ENCODE results near the gene MIA3.

The MIA3 gene

GRCh38 chr1:222634180-222635013 lies 16.5 kb downstream of the MIA3 start:
- Histone ChIP-seq H3K36me3 (replicated peaks; ENCODE audit: insufficient read depth, low read length) (no peaks in the 10 kb centered on the region), H3K4me3 (ENCODE audit: low read length) (no peak overlapping the region), H4K20me1 (ENCODE audit: insufficient read depth, low read length) (no peaks in the 10 kb centered on the region), H3K4me2 (ENCODE audit: low read depth, low read length) (no peak overlapping the region), H3F3A (ENCODE audit: insufficient read depth, low read length) (no peaks in the 10 kb centered on the region), H3K79me2 (ENCODE audit: low read length) (no peaks in the 10 kb centered on the region), H2AFZ (ENCODE audit: low read length) (no peak overlapping the region), H3K9me2 (replicated peaks; ENCODE audit: insufficient read depth, low read length) (no peaks in the 10 kb centered on the region), H3K4me1 (ENCODE audit: low read length) (no peaks in the 10 kb centered on the region), H3K9me3 (replicated peaks; ENCODE audit: insufficient read depth, low read length) (no peaks in the 10 kb centered on the region), H3K9ac (ENCODE audit: low read length) (no peak overlapping the region), H3K27me3 (replicated peaks; ENCODE audit: insufficient read depth, low read length) (no peaks in the 10 kb centered on the region), H3K27ac (ENCODE audit: low read length) (no peak overlapping the region)
- TF ChIP-seq CTCF (IDR thresholded peaks at IDR 0.05; ENCODE audit: low read length) (peak; percentile 96), EZH2 (optimal IDR thresholded peaks at IDR 0.05; ENCODE audit: low read depth, low read length) (no peak), EZH2phosphoT487 (IDR thresholded peaks at IDR 0.05; ENCODE audit: low read length) (no peak)
- peak; percentile 94 for DNase-seq

GRCh38 chr1:222641269-222641948 lies 23.5 kb downstream of the MIA3 start:
- no peaks in the 10 kb centered on the region for H4K20me1 ChIP-seq (ENCODE audit: insufficient read depth, low read length)
- peaks cover 19% of the 10 kb centered on the region for H3K79me2 ChIP-seq (ENCODE audit: low read length)
- H2AFZ ChIP-seq (ENCODE audit: low read length): no peak overlapping the region
- H3K36me3 ChIP-seq (replicated peaks; ENCODE audit: insufficient read depth, low read length): no peaks in the 10 kb centered on the region
- no peaks in the 10 kb centered on the region for H3F3A ChIP-seq (ENCODE audit: insufficient read depth, low read length)
- H3K4me3 ChIP-seq (ENCODE audit: low read length): no peak overlapping the region
- no peaks in the 10 kb centered on the region for H3K27me3 ChIP-seq (replicated peaks; ENCODE audit: insufficient read depth, low read length)
- H3K9ac ChIP-seq (ENCODE audit: low read length): no peak overlapping the region
- no peak overlapping the region for H3K4me2 ChIP-seq (ENCODE audit: low read depth, low read length)
- DNase-seq: no peak
- H3K27ac ChIP-seq (ENCODE audit: low read length): no peak overlapping the region
- H3K4me1 ChIP-seq (ENCODE audit: low read length): peaks cover 10% of the 10 kb centered on the region; the same call in 1 of the 2 replicates
- TF ChIP-seq CTCF (IDR thresholded peaks at IDR 0.05; ENCODE audit: low read length) (no peak), EZH2 (optimal IDR thresholded peaks at IDR 0.05; ENCODE audit: low read depth, low read length) (no peak), EZH2phosphoT487 (IDR thresholded peaks at IDR 0.05; ENCODE audit: low read length) (no peak)
- no peaks in the 10 kb centered on the region for H3K9me3 ChIP-seq (replicated peaks; ENCODE audit: insufficient read depth, low read length)
- H3K9me2 ChIP-seq (replicated peaks; ENCODE audit: insufficient read depth, low read length): no peaks in the 10 kb centered on the region

GRCh38 chr1:222642468-222642867 lies 24.6 kb downstream of the MIA3 start:
- Histone ChIP-seq H4K20me1 (ENCODE audit: insufficient read depth, low read length) (no peaks in the 10 kb centered on the region), H3K9me2 (replicated peaks; ENCODE audit: insufficient read depth, low read length) (no peaks in the 10 kb centered on the region), H3K27ac (ENCODE audit: low read length) (no peak overlapping the region), H3K36me3 (replicated peaks; ENCODE audit: insufficient read depth, low read length) (no peaks in the 10 kb centered on the region), H3K4me1 (ENCODE audit: low read length) (peaks cover 10% of the 10 kb centered on the region; the same call in 1 of the 2 replicates), H2AFZ (ENCODE audit: low read length) (no peak overlapping the region), H3K9ac (ENCODE audit: low read length) (no peak overlapping the region), H3K9me3 (replicated peaks; ENCODE audit: insufficient read depth, low read length) (no peaks in the 10 kb centered on the region), H3F3A (ENCODE audit: insufficient read depth, low read length) (no peaks in the 10 kb centered on the region), H3K4me3 (ENCODE audit: low read length) (no peak overlapping the region), H3K27me3 (replicated peaks; ENCODE audit: insufficient read depth, low read length) (no peaks in the 10 kb centered on the region), H3K79me2 (ENCODE audit: low read length) (peaks cover 19% of the 10 kb centered on the region), H3K4me2 (ENCODE audit: low read depth, low read length) (no peak overlapping the region)
- no peak for TF ChIP-seq EZH2 (optimal IDR thresholded peaks at IDR 0.05; ENCODE audit: low read depth, low read length)
- no peak for DNase-seq

Data from MM.1S (cell line).